Activated CD8-positive, alpha-beta memory T cell treated with anti-CD3 and anti-CD28 coated beads, Interleukin-2, amount 50 U/mL, for 24 hours (primary cell): ENCODE data around the gene MBD6.

Source experiments
- DNase-seq: peaks from one replicate; pipeline ENCODE4 v3.0.0-alpha.2; 2020; ENCODE audit errors: extremely low read depth

The MBD6 gene

DNA sequence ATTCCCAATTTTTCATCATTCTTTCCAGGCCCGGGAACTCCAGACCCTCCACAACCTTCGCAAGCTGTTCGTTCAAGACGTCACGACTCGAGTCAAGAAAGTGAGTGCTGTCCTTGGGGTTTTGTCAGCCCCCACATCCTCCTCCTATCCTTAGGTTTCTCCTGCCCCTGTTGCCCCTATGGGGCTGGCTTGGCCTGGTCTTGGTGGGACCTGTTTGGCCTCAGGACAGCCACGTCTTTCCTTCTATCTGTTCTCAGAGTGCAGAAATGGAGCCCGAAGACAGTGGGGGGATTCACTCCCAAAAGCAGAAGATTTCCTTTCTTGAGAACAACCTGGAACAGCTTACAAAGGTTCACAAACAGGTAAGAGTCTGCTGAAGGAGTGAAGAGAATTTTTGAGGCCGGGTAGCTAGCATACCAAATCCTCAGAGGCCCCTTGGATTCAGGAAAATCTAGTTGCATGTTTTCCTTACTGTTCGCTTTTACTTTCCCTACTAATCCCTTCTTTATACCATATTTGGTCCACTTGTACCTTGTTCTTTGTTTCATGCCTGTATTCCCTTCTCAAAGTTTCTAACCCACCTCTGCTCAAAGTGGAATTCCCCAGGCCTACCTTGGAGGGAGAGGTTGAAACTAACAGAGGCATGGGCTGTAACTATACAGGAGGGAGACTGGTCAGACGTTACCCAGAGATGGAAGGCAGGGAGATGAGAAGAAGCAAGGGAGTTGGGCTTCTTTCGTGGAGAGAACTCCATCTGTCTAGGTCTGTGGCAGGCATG, 55.5 kb downstream of the MBD6 start:
- DNase-seq: no peak

DNA sequence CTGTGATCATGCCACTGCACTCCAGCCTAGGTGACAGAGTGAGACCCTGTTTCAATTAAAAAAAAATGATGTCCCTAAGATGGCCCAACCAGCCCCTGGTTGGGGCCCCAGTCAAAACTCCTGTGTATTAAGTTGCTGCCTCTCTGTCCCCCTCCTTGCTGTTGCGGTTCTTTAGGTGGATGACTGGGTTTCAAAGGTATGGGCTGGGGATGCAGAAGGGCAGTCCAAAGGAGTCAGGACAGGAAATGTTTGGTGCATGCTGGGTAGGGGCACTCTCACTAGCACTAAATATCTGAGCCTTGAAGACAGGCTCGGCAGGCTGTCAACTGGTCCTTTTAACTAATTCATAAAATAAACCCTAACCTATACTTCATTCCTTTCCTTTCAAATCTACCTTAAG, 56.4 kb downstream of the MBD6 start:
- no peak for DNase-seq
